ACHN (cell line): Measurements from ENCODE around the gene SLC5A5.

Experiments
- DNase-seq: peaks from one replicate; pipeline ENCODE4 v3.0.0-alpha.2; 2015
- in situ Hi-C: cut with HindIII; loops from 2 replicates; pipeline ENCODE4 v1.10.0; 2017; ENCODE audit warnings: low sequenced_read_pairs, low pct_ligation_motif_present, low pct_unique_long_range_greater_than_20kb

The SLC5A5 gene

GRCh38 chr19:17942582-17943273, 71.0 kb downstream of the SLC5A5 start:
- in situ Hi-C loops = no loop called here

GRCh38 chr19:17943274-17944221, 71.8 kb downstream of the SLC5A5 start:
- no peak for DNase-seq
- in situ Hi-C loops = no loop called here

More at GRCh38 chr19:17942582-17943273, 71.0 kb downstream of the SLC5A5 start:
- DNase-seq = no peak

- in situ Hi-C loops = no loop called here
These were observed 72.6 kb downstream of the SLC5A5 start for GRCh38 chr19:17944301-17944700.

More at GRCh38 chr19:17944301-17944700, 72.6 kb downstream of the SLC5A5 start:
- DNase-seq = peak; percentile 48
